Mesendoderm (in vitro differentiated cells): ENCODE data around the gene SPEF2.
"Not testable (repeated sequence)": the region's sequence is repeated elsewhere in the genome, so short reads cannot be mapped to it uniquely, and the experiment has no call there.

Experiments used
- DNase-seq: peaks from one replicate; pipeline ENCODE4 v3.0.0; 2013
- H2AK5ac ChIP-seq: 2 replicates; pipeline ENCODE4 v1.6.1; 2013; ENCODE audit warnings: low read length, inconsistent platforms
- H2BK120ac ChIP-seq: 2 replicates; pipeline ENCODE4 v1.6.1; 2013; ENCODE audit warnings: low read depth, mild to moderate bottlenecking, low read length, moderate library complexity, mixed read lengths
- H2BK15ac ChIP-seq: replicated peaks from 2 replicates; pipeline ENCODE4 v1.6.1; 2013; ENCODE audit warnings: low read depth, mild to moderate bottlenecking, moderate library complexity
- H2BK5ac ChIP-seq: 2 replicates; pipeline ENCODE4 v1.6.1; 2013; ENCODE audit warnings: low read length, inconsistent platforms
- H3K18ac ChIP-seq: 2 replicates; pipeline ENCODE4 v1.6.1; 2013; ENCODE audit warnings: mild to moderate bottlenecking, low read length, mixed read lengths
- H3K23ac ChIP-seq: one replicate; pipeline ENCODE4 v1.6.1; 2013; ENCODE audit warnings: low read length
- H3K27ac ChIP-seq: 2 replicates; pipeline ENCODE4 v1.5.1; 2013; ENCODE audit warnings: low read depth, mild to moderate bottlenecking, inconsistent platforms, low read length, moderate library complexity
- H3K27me3 ChIP-seq: 2 replicates; pipeline ENCODE4 v1.6.1; 2013; ENCODE audit warnings: low read length, control low read depth, mild to moderate bottlenecking, inconsistent platforms; ENCODE audit not compliant: insufficient read depth, poor library complexity
- H3K36me3 ChIP-seq: 2 replicates; pipeline ENCODE4 v1.6.1; 2013; ENCODE audit warnings: low read length, inconsistent platforms; ENCODE audit not compliant: control insufficient read depth, insufficient read depth
- H3K4ac ChIP-seq: one replicate; pipeline ENCODE4 v1.6.1; 2013; ENCODE audit warnings: low read depth, mild to moderate bottlenecking, low read length, moderate library complexity
- H3K4me1 ChIP-seq: 2 replicates; pipeline ENCODE4 v1.6.1; 2013; ENCODE audit warnings: low read depth, low read length, inconsistent platforms; ENCODE audit not compliant: control insufficient read depth
- H3K4me2 ChIP-seq: 2 replicates; pipeline ENCODE4 v1.6.1; 2013; ENCODE audit warnings: low read length
- H3K4me3 ChIP-seq: 2 replicates; pipeline ENCODE4 v1.5.1; 2013; ENCODE audit warnings: mild to moderate bottlenecking, low read length
- H3K56ac ChIP-seq: one replicate; pipeline ENCODE4 v1.6.1; 2013; ENCODE audit warnings: low read length
- H3K79me1 ChIP-seq: 2 replicates; pipeline ENCODE4 v1.6.1; 2013; ENCODE audit warnings: low read length, inconsistent platforms
- H3K79me2 ChIP-seq: 2 replicates; pipeline ENCODE4 v1.6.1; 2013; ENCODE audit warnings: mild to moderate bottlenecking, low read length; ENCODE audit not compliant: control insufficient read depth, insufficient read depth
- H3K9ac ChIP-seq: 2 replicates; pipeline ENCODE4 v1.6.1; 2013; ENCODE audit warnings: low read length, inconsistent platforms
- H4K5ac ChIP-seq: one replicate; pipeline ENCODE4 v1.6.1; 2013; ENCODE audit warnings: low read length
- H4K8ac ChIP-seq: one replicate; pipeline ENCODE4 v1.6.1; 2013; ENCODE audit warnings: low read depth, mild to moderate bottlenecking, control low read depth, low read length, moderate library complexity
- WGBS: extraction: QIAGEN DNeasy Blood & Tissue Kit; methylation state at CpG from one replicate; pipeline ENCODE4 v1.1.7; 2013; ENCODE audit warnings: low lambda C conversion rate, missing lambda C conversion rate; ENCODE audit not compliant: insufficient coverage; ENCODE audit errors: extremely low coverage; 5-methylcytosine and 5-hydroxymethylcytosine counted together

Gene SPEF2

GRCh38 chr5:35835796-35836742 lies 218.4 kb downstream of the SPEF2 start:
- WGBS = no CpG with 5 or more reads among the region's 7 CpGs
- H3K79me1 ChIP-seq = no peaks in the 10 kb centered on the region

DNA sequence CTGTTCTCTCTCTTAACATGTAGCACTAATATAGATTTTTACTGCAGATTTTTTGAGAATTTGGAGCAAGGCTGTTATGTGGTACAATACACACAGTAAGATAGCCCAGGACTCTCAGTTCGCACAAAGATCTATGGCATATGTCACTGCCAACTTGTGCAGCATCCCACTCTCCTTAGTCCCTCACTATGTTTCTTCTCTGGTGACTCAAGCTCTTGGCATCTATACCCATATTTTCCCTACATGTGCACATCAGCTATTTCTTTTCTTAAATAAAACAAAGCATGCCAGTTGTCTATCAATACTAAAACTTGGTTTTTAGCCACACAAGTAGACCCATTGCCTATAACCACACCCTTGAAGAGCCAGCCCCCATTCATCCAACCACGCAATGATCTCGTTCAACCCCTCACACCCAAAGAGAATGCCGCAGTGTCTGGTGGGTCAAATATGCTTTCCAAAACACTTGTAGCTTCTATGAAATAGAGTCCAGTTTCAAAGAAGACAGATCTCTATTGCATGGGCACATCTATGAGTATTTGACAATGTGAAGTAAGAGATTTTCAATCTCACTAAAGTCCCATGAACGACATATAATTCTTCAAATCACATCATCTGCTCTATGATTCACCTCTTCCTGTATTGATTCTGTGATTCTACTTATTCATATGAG lies 220.8 kb downstream of the SPEF2 start:
- no peak overlapping the region for H2BK15ac ChIP-seq
- H3K79me1 ChIP-seq = no peaks in the 10 kb centered on the region
- no peak overlapping the region for H2AK5ac ChIP-seq
- no peak overlapping the region for H2BK5ac ChIP-seq
- no peak overlapping the region for H4K5ac ChIP-seq
- no peak overlapping the region for H3K27ac ChIP-seq
- DNase-seq = no peak
- H3K56ac ChIP-seq = no peak overlapping the region
- H3K18ac ChIP-seq = no peak overlapping the region
- no peak overlapping the region for H3K4ac ChIP-seq
- H3K4me3 ChIP-seq = no peak overlapping the region
- no peak overlapping the region for H2BK120ac ChIP-seq
- no peak overlapping the region for H3K4me2 ChIP-seq
- H3K23ac ChIP-seq = no peak overlapping the region
- H3K9ac ChIP-seq = no peak overlapping the region
- no peaks in the 10 kb centered on the region for H3K4me1 ChIP-seq
- WGBS = no CpG with 5 or more reads among the region's 5 CpGs
- H4K8ac ChIP-seq = no peak overlapping the region
- H3K27me3 ChIP-seq = no peaks in the 10 kb centered on the region
- H3K79me2 ChIP-seq = no peaks in the 10 kb centered on the region
- H3K36me3 ChIP-seq = no peaks in the 10 kb centered on the region

More at GRCh38 chr5:35835796-35836742, 218.4 kb downstream of the SPEF2 start:
- H2BK120ac ChIP-seq = no peak overlapping the region
- no peak overlapping the region for H3K9ac ChIP-seq
- no peak overlapping the region for H3K4me3 ChIP-seq
- no peak overlapping the region for H4K5ac ChIP-seq
- H3K4me1 ChIP-seq = no peaks in the 10 kb centered on the region
- H3K27me3 ChIP-seq = no peaks in the 10 kb centered on the region
- no peak overlapping the region for H3K4me2 ChIP-seq
- no peak for DNase-seq
- H3K18ac ChIP-seq = no peak overlapping the region
- H2AK5ac ChIP-seq = no peak overlapping the region
- H3K56ac ChIP-seq = no peak overlapping the region
- H3K36me3 ChIP-seq = no peaks in the 10 kb centered on the region
- no peak overlapping the region for H3K4ac ChIP-seq
- no peak overlapping the region for H2BK5ac ChIP-seq
- no peaks in the 10 kb centered on the region for H3K79me2 ChIP-seq
- no peak overlapping the region for H2BK15ac ChIP-seq
- no peak overlapping the region for H3K27ac ChIP-seq
- no peak overlapping the region for H4K8ac ChIP-seq
- no peak overlapping the region for H3K23ac ChIP-seq

DNA sequence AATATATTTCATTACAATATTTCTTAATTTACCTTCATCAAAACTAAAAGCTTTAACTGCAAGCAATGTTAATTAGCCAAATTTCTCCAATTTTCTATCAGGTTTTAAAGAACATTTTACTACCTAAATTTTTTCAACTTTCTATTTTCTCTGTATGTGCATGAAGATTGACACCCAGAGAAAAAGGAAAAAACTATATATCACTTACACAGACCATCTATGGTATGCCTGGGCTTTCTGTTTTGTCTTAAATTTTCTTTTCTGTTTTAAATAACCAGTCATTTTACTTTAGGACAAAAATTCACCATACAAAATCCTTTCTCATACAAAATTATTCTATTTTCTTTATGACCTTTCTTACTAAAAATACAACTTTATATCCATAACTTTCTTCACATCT lies 225.2 kb downstream of the SPEF2 start:
- Histone ChIP-seq H3K27me3 (no peaks in the 10 kb centered on the region), H3K79me1 (no peaks in the 10 kb centered on the region), H4K5ac (no peak overlapping the region), H3K4me2 (no peak overlapping the region), H2BK5ac (no peak overlapping the region), H3K79me2 (no peaks in the 10 kb centered on the region), H4K8ac (no peak overlapping the region), H3K56ac (no peak overlapping the region), H3K27ac (no peak overlapping the region), H3K4me1 (no peaks in the 10 kb centered on the region), H3K4ac (no peak overlapping the region), H3K9ac (no peak overlapping the region), H3K23ac (no peak overlapping the region), H3K18ac (no peak overlapping the region), H2BK15ac (no peak overlapping the region), H3K36me3 (no peaks in the 10 kb centered on the region), H3K4me3 (no peak overlapping the region), H2AK5ac (no peak overlapping the region), H2BK120ac (no peak overlapping the region)
- peak; percentile 21 for DNase-seq

DNA sequence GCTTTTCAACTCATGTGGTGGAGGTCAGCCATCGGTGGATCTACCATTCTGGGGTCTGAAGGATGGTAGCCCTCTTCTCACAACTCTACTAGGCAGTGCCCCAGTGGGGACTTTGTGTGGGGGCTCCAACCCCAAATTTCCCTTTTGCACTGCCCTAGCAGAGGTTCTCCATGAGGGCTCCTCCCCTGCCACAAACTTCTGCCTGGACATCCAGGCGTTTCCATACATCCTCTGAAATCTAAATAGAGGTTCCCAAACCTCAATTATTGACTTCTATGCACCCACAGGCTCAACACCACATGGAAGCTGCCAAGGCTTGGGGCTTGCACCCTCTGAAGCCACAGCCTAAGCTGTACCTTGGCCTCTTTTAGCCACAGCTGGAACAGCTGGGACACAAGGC lies 227.8 kb downstream of the SPEF2 start:
- not testable (repeated sequence) for H3K4me2 ChIP-seq, H4K5ac ChIP-seq, H2BK120ac ChIP-seq, H2BK15ac ChIP-seq, DNase-seq, H3K9ac ChIP-seq, H2BK5ac ChIP-seq, H3K79me1 ChIP-seq, H2AK5ac ChIP-seq, H3K36me3 ChIP-seq, H3K4me1 ChIP-seq, H4K8ac ChIP-seq, H3K23ac ChIP-seq, H3K4me3 ChIP-seq, H3K27ac ChIP-seq, H3K27me3 ChIP-seq, H3K79me2 ChIP-seq, H3K4ac ChIP-seq, H3K56ac ChIP-seq, H3K18ac ChIP-seq
- no CpG with 5 or more reads among the region's 2 CpGs for WGBS

- Histone ChIP-seq H4K8ac (no peak overlapping the region), H3K79me2 (no peaks in the 10 kb centered on the region), H3K4me2 (no peak overlapping the region), H3K56ac (no peak overlapping the region), H2BK120ac (no peak overlapping the region), H2AK5ac (no peak overlapping the region), H3K36me3 (no peaks in the 10 kb centered on the region), H3K9ac (no peak overlapping the region), H3K4me3 (no peak overlapping the region), H2BK5ac (no peak overlapping the region), H3K27ac (no peak overlapping the region), H3K79me1 (no peaks in the 10 kb centered on the region), H2BK15ac (no peak overlapping the region), H3K18ac (no peak overlapping the region), H3K4me1 (no peaks in the 10 kb centered on the region), H3K4ac (no peak overlapping the region), H3K27me3 (no peaks in the 10 kb centered on the region), H4K5ac (no peak overlapping the region), H3K23ac (no peak overlapping the region)
- no peak for DNase-seq
Observed at GRCh38 chr5:35847491-35847890, 229.8 kb downstream of the SPEF2 start.
